GM12878 (cell line): Measurements from ENCODE around the gene AHCYL2. TPM values are rescaled to one million over a fixed set of nuclear protein-coding genes. Genes with fewer than 3 reads are reported as not detected.
A peak's percentile ranks its signal among the peaks of the same experiment; 100 is the strongest.
"Not testable (repeated sequence)": the region's sequence is repeated elsewhere in the genome, so short reads cannot be mapped to it uniquely, and the experiment has no call there.

Experiments
- ATAC-seq: fragments of 200-7000 bp; cut with Tn5 transposase; 3 replicates; pipeline ENCODE4 v1.9.1; 2020; ENCODE audit warnings: mild to moderate bottlenecking, moderate library complexity
- BruUV-seq: library from RNA; stranded (reverse); fragments of 400-500 nt; replicated peaks from 2 replicates; lab custom pipeline; 2021; lab: Mats Ljungman, UMichigan
- CTCF ChIA-PET: fragments of 300-600 bp; sonication (Branson Sonifier 250); formaldehyde crosslinking; extraction: SDS; loops from one replicate; lab custom pipeline; 2021; ENCODE audit warnings: inconsistent platforms; lab: Yijun Ruan, JAX
- POLR2A ChIA-PET: fragments of 350-600 bp; formaldehyde crosslinking; extraction: SDS; loops from one replicate; lab custom pipeline; 2021; ENCODE audit warnings: inconsistent platforms; lab: Charles Lee
- RAD21 ChIA-PET: fragments of 300-600 bp; sonication (Branson Sonifier 250); formaldehyde crosslinking; loops from one replicate; lab custom pipeline; 2023; ENCODE audit warnings: antibody characterized with exemption; ENCODE audit not compliant: unreplicated experiment; lab: Charles Lee
- SMC1A ChIA-PET: fragments of 300-600 bp; sonication (Branson Sonifier 250); formaldehyde crosslinking; loops from one replicate; lab custom pipeline; 2023; ENCODE audit not compliant: unreplicated experiment, uncharacterized antibody; lab: Charles Lee
- DNase-seq: peaks from one replicate; pipeline ENCODE4 v3.0.0-alpha.2; 2011; ENCODE audit warnings: low read depth, low spot score
- FAIRE-seq: peaks from 3 replicates; lab custom pipeline; 2011; peaks lifted over from hg19 to GRCh38; lab: Jason Lieb, UNC
- H2AFZ ChIP-seq: 2 replicates; pipeline ENCODE4 v1.6.0; 2011; ENCODE audit warnings: low read depth, low read length, control low read depth; ENCODE audit not compliant: control insufficient read depth
- H3K27ac ChIP-seq: 2 replicates; pipeline ENCODE4 v1.5.1; 2011; ENCODE audit warnings: control low read depth; ENCODE audit not compliant: control insufficient read depth, insufficient read depth
- H3K27me3 ChIP-seq, 2 experiments: replicated peaks in 1 of 2; 2 replicates each; pipeline versions ENCODE4 v1.6.0 to v1.6.1; 2011; ENCODE audit warnings: low read length in 1 of 2; ENCODE audit not compliant: control insufficient read depth in 2 of 2, insufficient read depth in 2 of 2
- H3K36me3 ChIP-seq, 2 experiments: 2 replicates each; pipeline ENCODE4 v1.5.1; 2011; ENCODE audit warnings: low read length in 1 of 2; ENCODE audit not compliant: control insufficient read depth in 2 of 2, insufficient read depth in 2 of 2
- H3K4me1 ChIP-seq: 2 replicates; pipeline ENCODE4 v1.6.1; 2011; ENCODE audit warnings: mild to moderate bottlenecking, low read length, moderate library complexity, mixed read lengths; ENCODE audit not compliant: control insufficient read depth, insufficient read depth
- H3K4me2 ChIP-seq: 2 replicates; pipeline ENCODE4 v1.6.0; 2011; ENCODE audit warnings: control low read depth; ENCODE audit not compliant: control insufficient read depth, insufficient read depth
- H3K4me3 ChIP-seq: fragments of 200-600 bp; sonication (generic); 2 replicates; pipeline ENCODE4 v1.5.1; 2016
- H3K79me2 ChIP-seq: 2 replicates; pipeline ENCODE4 v1.6.0; 2011; ENCODE audit warnings: low read length; ENCODE audit not compliant: control insufficient read depth, insufficient read depth
- H3K9ac ChIP-seq: 2 replicates; pipeline ENCODE4 v1.8.0; 2011; ENCODE audit warnings: low read length, control low read depth, mixed read lengths; ENCODE audit not compliant: control insufficient read depth, insufficient read depth
- H3K9me3 ChIP-seq: replicated peaks from 3 replicates; pipeline ENCODE4 v1.5.1; 2011; ENCODE audit warnings: mild to moderate bottlenecking, low read length; ENCODE audit not compliant: control insufficient read depth, insufficient read depth
- H4K20me1 ChIP-seq: 2 replicates; pipeline ENCODE4 v1.6.0; 2011; ENCODE audit not compliant: control insufficient read depth, insufficient read depth
- ASH2L ChIP-seq: fragments of 300-600, 200-600 bp; sonication (generic); IDR thresholded peaks from 2 replicates; pipeline ENCODE4 v1.6.1; 2017; ENCODE audit warnings: low read depth, mild to moderate bottlenecking, borderline replicate concordance
- CEBPB ChIP-seq, 2 experiments: fragments of 150-350 bp in 1 of 2; IDR thresholded peaks; 2 replicates each; pipeline ENCODE4 v1.6.1; 2012 to 2014; ENCODE audit warnings: low read depth in 2 of 2, low read length in 2 of 2, borderline replicate concordance in 1 of 2, inconsistent platforms in 1 of 2
- DPF2 ChIP-seq: fragments of 450-650 bp; IDR thresholded peaks from 2 replicates; pipeline ENCODE4 v1.6.1; 2017; ENCODE audit warnings: mild to moderate bottlenecking
- E4F1 ChIP-seq: fragments of 450-650 bp; IDR thresholded peaks from 2 replicates; pipeline ENCODE4 v1.6.1; 2018; ENCODE audit warnings: borderline replicate concordance, mild to moderate bottlenecking; ENCODE audit not compliant: partially characterized antibody
- MYC ChIP-seq: IDR thresholded peaks from 2 replicates; pipeline ENCODE4 v1.6.1; 2011; ENCODE audit warnings: mild to moderate bottlenecking, low read length, moderate library complexity, inconsistent platforms; ENCODE audit not compliant: insufficient read depth, insufficient replicate concordance, insufficient read length, severe bottlenecking
- PAX5 ChIP-seq: IDR thresholded peaks from 2 replicates; pipeline ENCODE4 v1.6.1; 2011; ENCODE audit warnings: low read depth, low read length, borderline replicate concordance
- WGBS: methylation state at CpG from one replicate; pipeline ENCODE4 v1.1.6; 2016; ENCODE audit warnings: low lambda C conversion rate; ENCODE audit not compliant: insufficient replicate concordance, insufficient coverage; ENCODE audit errors: missing lambda C conversion rate; 5-methylcytosine and 5-hydroxymethylcytosine counted together
- in situ Hi-C: fragments of 300-500 bp; cut with MboI; formaldehyde crosslinking; loops from 9 replicates; pipeline ENCODE4 v1.14.3; 2018; ENCODE audit warnings: mixed read lengths
- intact Hi-C: fragments of 100-400 bp; cut with micrococcal nuclease; formaldehyde crosslinking; loops from one replicate; pipeline ENCODE4 v1.14.2; 2022; ENCODE audit not compliant: unreplicated experiment
- polyA plus RNA-seq, 11 experiments: library from polyadenylated mRNA; depleted of rRNA in 4 of 11; unstranded in 6 of 11; stranded (reverse) in 5 of 11; fragments of >200 nt; fragmentation: Nextera tagmentation in 4 of 11; fragmentation: Illumina TruSeq in 1 of 11; extraction: Ambion mirVana in 4 of 11; extraction: Trizol in 1 of 11; gene quantifications; 1 replicate in 1 of 11; 2 replicates in 10 of 11; pipeline versions ENCODE4 v1.2.1 to v1.2.3, GENCODE V29; 2011 to 2016; ENCODE audit warnings: inconsistent platforms in 2 of 11, missing spikeins in 2 of 11, low read depth in 1 of 11
- total RNA-seq, 4 experiments: library from RNA; depleted of rRNA in 3 of 4; stranded (reverse); fragments of >200 nt in 3 of 4; fragmentation: Illumina TruSeq in 1 of 4; extraction: Trizol in 1 of 4; gene quantifications; 2 replicates each; pipeline versions ENCODE4 v1.2.1 to v1.2.3, GENCODE V29; 2013 to 2021

Gene AHCYL2
- total and polyA plus RNA-seq, 10 of the 15 experiments (the other 5 are each of a cell fraction or from before 2014, with no cell fraction given), result 1.7 to 29.1 (median 5.4) TPM

GRCh38 chr7:129405527-129405926, 180.7 kb downstream of the AHCYL2 start (continued):
- TF ChIP-seq MYC (no peak), DPF2 (no peak), PAX5 (no peak), ASH2L (no peak), E4F1 (no peak), CEBPB (IDR thresholded peaks at IDR 0.05; ENCODE audit: borderline replicate concordance in 1 of 2, low read depth in 2 of 2, low read length in 2 of 2) (0 out of 4 replicates have a peak, but pooled peaks of 1 of the 2 experiments have one; percentile 30)

- FAIRE-seq, result peak; percentile 80
- intact Hi-C loops, BruUV-seq: not testable (repeated sequence)
These were observed 185.4 kb downstream of the AHCYL2 start for GRCh38 chr7:129410238-129410637.

More at GRCh38 chr7:129410238-129410637, 185.4 kb downstream of the AHCYL2 start:
- in situ Hi-C loops, H3K4me1 ChIP-seq, H4K20me1 ChIP-seq, H3K36me3 ChIP-seq, H2AFZ ChIP-seq, H3K27ac ChIP-seq, H3K79me2 ChIP-seq, H3K27me3 ChIP-seq, RAD21 ChIA-PET, ATAC-seq, H3K9me3 ChIP-seq, DNase-seq, H3K9ac ChIP-seq, H3K4me3 ChIP-seq, H3K4me2 ChIP-seq: not testable (repeated sequence)
- POLR2A ChIA-PET, result interaction anchor here (0.5 kb wide), 1 partner anchor 61 kb away, joined by 6 read pairs; no protein-coding TSS in a partner anchor
- WGBS, result 92% methylated on average over 8 of the region's 8 CpGs
- SMC1A ChIA-PET, result interaction anchor here (1.2 to 1.4 kb wide), 2 partner anchors 21 to 25 kb away, joined by 3 to 4 read pairs; no protein-coding TSS in a partner anchor
- CTCF ChIA-PET, result interaction anchor here (1.4 to 1.7 kb wide), 2 partner anchors 42 to 67 kb away, joined by 4 to 8 read pairs; no protein-coding TSS in a partner anchor
